ENCODE results near the gene GPR176.

Gene GPR176

GRCh38 chr15:39919748-39920509, at the start of gene GPR176:
TSS of gene GPR176 (minus strand) at chr15:39920266. CDS start at chr15:39920026, 240 bp downstream.
- peaks cover 4% of the 10 kb centered on the region for H3K36me3 Mint-ChIP-seq (ENCODE audit: insufficient read depth)
- DNase-seq (ENCODE audit: low spot score in 2 of 2), result no peak
- H3K9me3 Mint-ChIP-seq, result peaks cover 5% of the 10 kb centered on the region
- peak; percentile 20 for ATAC-seq (replicated peaks; ENCODE audit: extremely low read depth, poor library complexity, severe bottlenecking)
- peak within 1 kb of the TSS; percentile 83 for H3K4me3 Mint-ChIP-seq
- H3K4me1 Mint-ChIP-seq, result peaks cover 19% of the 10 kb centered on the region
- H3K27ac Mint-ChIP-seq (ENCODE audit: low read depth), result no peak within 1 kb of the TSS
- peaks cover 31% of the 10 kb centered on the region for H3K27me3 Mint-ChIP-seq

- no peak for ATAC-seq (replicated peaks; ENCODE audit: extremely low read depth, poor library complexity, severe bottlenecking)
- Mint-ChIP-seq H3K9me3 (no peaks in the 10 kb centered on the region), H3K4me1 (no peaks in the 10 kb centered on the region), H3K27ac (ENCODE audit: low read depth) (no peak overlapping the region), H3K4me3 (no peak overlapping the region), H3K27me3 (no peaks in the 10 kb centered on the region), H3K36me3 (ENCODE audit: insufficient read depth) (peaks cover 22% of the 10 kb centered on the region)
- DNase-seq (ENCODE audit: low spot score in 2 of 2), result no peak
Measured at GRCh38 chr15:39969002-39969394, 48.9 kb upstream of the GPR176 start.

GRCh38 chr15:39968273-39969001, 48.4 kb upstream of the GPR176 start:
- peaks cover 20% of the 10 kb centered on the region for H3K36me3 Mint-ChIP-seq (ENCODE audit: insufficient read depth)
- no peaks in the 10 kb centered on the region for H3K9me3 Mint-ChIP-seq
- DNase-seq (ENCODE audit: low spot score in 2 of 2) (no peak), ATAC-seq (replicated peaks; ENCODE audit: extremely low read depth, poor library complexity, severe bottlenecking) (no peak)
- H3K4me3 Mint-ChIP-seq, result no peak overlapping the region
- no peaks in the 10 kb centered on the region for H3K27me3 Mint-ChIP-seq
- H3K27ac Mint-ChIP-seq (ENCODE audit: low read depth), result no peak overlapping the region
- no peaks in the 10 kb centered on the region for H3K4me1 Mint-ChIP-seq

GRCh38 chr15:39966521-39966920, 46.5 kb upstream of the GPR176 start:
- no peak overlapping the region for H3K27ac Mint-ChIP-seq (ENCODE audit: low read depth)
- no peak overlapping the region for H3K4me3 Mint-ChIP-seq
- peaks cover 22% of the 10 kb centered on the region for H3K36me3 Mint-ChIP-seq (ENCODE audit: insufficient read depth)

GRCh38 chr15:39963786-39964185, 43.7 kb upstream of the GPR176 start:
- no peaks in the 10 kb centered on the region for H3K4me1 Mint-ChIP-seq
- ATAC-seq (replicated peaks; ENCODE audit: extremely low read depth, poor library complexity, severe bottlenecking), result no peak
- no peak overlapping the region for H3K4me3 Mint-ChIP-seq
- no peaks in the 10 kb centered on the region for H3K9me3 Mint-ChIP-seq
- peaks cover 16% of the 10 kb centered on the region for H3K36me3 Mint-ChIP-seq (ENCODE audit: insufficient read depth)
- no peaks in the 10 kb centered on the region for H3K27me3 Mint-ChIP-seq
- H3K27ac Mint-ChIP-seq (ENCODE audit: low read depth), result no peak overlapping the region
- DNase-seq (ENCODE audit: low spot score in 2 of 2), result no peak

More at GRCh38 chr15:39966521-39966920, 46.5 kb upstream of the GPR176 start:
- Mint-ChIP-seq H3K4me1 (no peaks in the 10 kb centered on the region), H3K9me3 (no peaks in the 10 kb centered on the region), H3K27me3 (no peaks in the 10 kb centered on the region)
- DNase-seq (ENCODE audit: low spot score in 2 of 2) (no peak), ATAC-seq (replicated peaks; ENCODE audit: extremely low read depth, poor library complexity, severe bottlenecking) (peak; percentile 68)

GRCh38 chr15:39961051-39961450, 41.0 kb upstream of the GPR176 start:
- no peak overlapping the region for H3K4me3 Mint-ChIP-seq
- no peaks in the 10 kb centered on the region for H3K27me3 Mint-ChIP-seq
- peaks cover 15% of the 10 kb centered on the region for H3K36me3 Mint-ChIP-seq (ENCODE audit: insufficient read depth)
- no peak overlapping the region for H3K27ac Mint-ChIP-seq (ENCODE audit: low read depth)
- DNase-seq (ENCODE audit: low spot score in 2 of 2), result no peak
- no peaks in the 10 kb centered on the region for H3K9me3 Mint-ChIP-seq
- no peak for ATAC-seq (replicated peaks; ENCODE audit: extremely low read depth, poor library complexity, severe bottlenecking)
- H3K4me1 Mint-ChIP-seq, result no peaks in the 10 kb centered on the region

- H3K27ac Mint-ChIP-seq (ENCODE audit: low read depth), result no peak overlapping the region
- H3K4me3 Mint-ChIP-seq, result no peak overlapping the region
- peaks cover 18% of the 10 kb centered on the region for H3K36me3 Mint-ChIP-seq (ENCODE audit: insufficient read depth)
- no peaks in the 10 kb centered on the region for H3K9me3 Mint-ChIP-seq
- DNase-seq (ENCODE audit: low spot score in 2 of 2), result no peak
- H3K27me3 Mint-ChIP-seq, result no peaks in the 10 kb centered on the region
- no peak for ATAC-seq (replicated peaks; ENCODE audit: extremely low read depth, poor library complexity, severe bottlenecking)
- H3K4me1 Mint-ChIP-seq, result no peaks in the 10 kb centered on the region
Measured at GRCh38 chr15:39960411-39960810, 40.3 kb upstream of the GPR176 start.

- no peak for ATAC-seq (replicated peaks; ENCODE audit: extremely low read depth, poor library complexity, severe bottlenecking)
- Mint-ChIP-seq H3K27ac (ENCODE audit: low read depth) (no peak overlapping the region), H3K4me1 (no peaks in the 10 kb centered on the region), H3K27me3 (no peaks in the 10 kb centered on the region), H3K9me3 (no peaks in the 10 kb centered on the region), H3K4me3 (no peak overlapping the region), H3K36me3 (ENCODE audit: insufficient read depth) (peaks cover 26% of the 10 kb centered on the region)
- DNase-seq (ENCODE audit: low spot score in 2 of 2), result no peak
Measured at GRCh38 chr15:39959411-39959810, 39.3 kb upstream of the GPR176 start.

GRCh38 chr15:39957481-39957880, 37.4 kb upstream of the GPR176 start:
- Mint-ChIP-seq H3K27ac (ENCODE audit: low read depth) (no peak overlapping the region), H3K4me3 (no peak overlapping the region), H3K9me3 (no peaks in the 10 kb centered on the region), H3K36me3 (ENCODE audit: insufficient read depth) (peaks cover 30% of the 10 kb centered on the region), H3K27me3 (no peaks in the 10 kb centered on the region), H3K4me1 (no peaks in the 10 kb centered on the region)
- ATAC-seq (replicated peaks; ENCODE audit: extremely low read depth, poor library complexity, severe bottlenecking) (no peak), DNase-seq (ENCODE audit: low spot score in 2 of 2) (no peak)

- Mint-ChIP-seq H3K27me3 (no peaks in the 10 kb centered on the region), H3K4me1 (no peaks in the 10 kb centered on the region), H3K4me3 (no peak overlapping the region), H3K9me3 (no peaks in the 10 kb centered on the region), H3K27ac (ENCODE audit: low read depth) (no peak overlapping the region), H3K36me3 (ENCODE audit: insufficient read depth) (peaks cover 41% of the 10 kb centered on the region)
- DNase-seq (ENCODE audit: low spot score in 2 of 2) (no peak), ATAC-seq (replicated peaks; ENCODE audit: extremely low read depth, poor library complexity, severe bottlenecking) (no peak)
Measured at GRCh38 chr15:39953521-39953920, 33.5 kb upstream of the GPR176 start.

GRCh38 chr15:39951561-39951960, 31.5 kb upstream of the GPR176 start:
- no peaks in the 10 kb centered on the region for H3K27me3 Mint-ChIP-seq
- H3K9me3 Mint-ChIP-seq, result no peaks in the 10 kb centered on the region
- no peak for ATAC-seq (replicated peaks; ENCODE audit: extremely low read depth, poor library complexity, severe bottlenecking)
- no peak for DNase-seq (ENCODE audit: low spot score in 2 of 2)
- peaks cover 39% of the 10 kb centered on the region for H3K36me3 Mint-ChIP-seq (ENCODE audit: insufficient read depth)
- no peak overlapping the region for H3K4me3 Mint-ChIP-seq
- no peak overlapping the region for H3K27ac Mint-ChIP-seq (ENCODE audit: low read depth)
- no peaks in the 10 kb centered on the region for H3K4me1 Mint-ChIP-seq

- ATAC-seq (replicated peaks; ENCODE audit: extremely low read depth, poor library complexity, severe bottlenecking) (no peak), DNase-seq (ENCODE audit: low spot score in 2 of 2) (no peak)
- Mint-ChIP-seq H3K36me3 (ENCODE audit: insufficient read depth) (peaks cover 34% of the 10 kb centered on the region), H3K27me3 (no peaks in the 10 kb centered on the region), H3K4me1 (no peaks in the 10 kb centered on the region), H3K9me3 (no peaks in the 10 kb centered on the region), H3K27ac (ENCODE audit: low read depth) (no peak overlapping the region), H3K4me3 (no peak overlapping the region)
Measured at GRCh38 chr15:39948817-39949216, 28.8 kb upstream of the GPR176 start.

All from central memory CD8-positive, alpha-beta T cell (primary cell).